ENCODE measurements around the gene FOXK2. TPM values are rescaled to one million over a fixed set of nuclear protein-coding genes. Genes with fewer than 3 reads are reported as not detected.

Gene FOXK2
- total and polyA plus RNA-seq, 2 of the 8 experiments (the other 6 are each of a cell fraction or from before 2014, with no cell fraction given), result 34.7 to 64.9 TPM

DNA sequence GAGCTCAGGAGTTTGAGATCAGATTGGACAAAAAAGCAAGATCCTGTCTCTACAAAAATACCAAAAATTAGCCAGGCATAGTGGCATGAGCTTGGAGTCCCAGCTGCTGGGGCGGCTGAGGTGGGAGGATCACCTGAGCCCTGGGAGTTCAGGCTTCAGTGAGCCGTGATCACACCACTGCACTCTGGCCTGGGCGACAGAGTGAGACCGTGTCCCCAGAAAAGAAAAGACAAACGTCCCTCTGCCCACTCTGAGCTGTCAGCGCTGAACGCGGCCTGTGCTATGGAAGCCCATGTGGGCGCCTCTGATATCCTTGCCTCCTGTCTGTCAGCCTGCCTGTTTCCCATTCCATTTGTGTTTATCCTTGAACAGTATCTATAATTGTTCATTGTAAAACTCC is 50.7 kb downstream of the FOXK2 start:
- DNase-seq (ENCODE audit: low read depth in 1 of 2, low spot score in 2 of 2) (no peak), FAIRE-seq (no peak)
- no peak overlapping the region for H2AFZ ChIP-seq (ENCODE audit: low read length)
- H4K8ac ChIP-seq (ENCODE audit: extremely low read depth, insufficient read depth, low read length), result no peak overlapping the region
- H3K79me2 ChIP-seq (ENCODE audit: control insufficient read depth in 1 of 2, insufficient read depth in 2 of 2, low read length in 2 of 2), result peaks cover 0 to 38% of the 10 kb centered on the region in 2 experiments; a peak in 2 of 4 replicates
- no peak overlapping the region for H2AK5ac ChIP-seq (ENCODE audit: low read depth, low read length)
- no peaks in the 10 kb centered on the region for H3K27me3 ChIP-seq (replicated peaks in 1 of 4; ENCODE audit: control insufficient read depth in 3 of 4, extremely low read depth in 1 of 4, insufficient read depth in 3 of 4, low read length in 3 of 4)
- H4K91ac ChIP-seq (replicated peaks; ENCODE audit: insufficient read length, low read length), result no peak overlapping the region
- peaks cover 0 to 7% (median 3%) of the 10 kb centered on the region in 4 experiments; a peak in 6 of 7 replicates for H3K4me1 ChIP-seq (replicated peaks in 1 of 4; ENCODE audit: control insufficient read depth in 3 of 4, insufficient read depth in 4 of 4, low read length in 3 of 4)
- H3K4me3 ChIP-seq (ENCODE audit: extremely low read depth in 1 of 4, insufficient read depth in 2 of 4, low read depth in 3 of 4, low read length in 4 of 4), result no peak overlapping the region
- H3K27ac ChIP-seq (ENCODE audit: low read depth, low read length), result no peak overlapping the region
- no peak overlapping the region for H3K4me2 ChIP-seq (ENCODE audit: insufficient read depth in 1 of 2, low read depth in 2 of 2, low read length in 2 of 2)
- H3K18ac ChIP-seq (ENCODE audit: extremely low read depth, low read length), result no peak overlapping the region
- WGBS, 2 experiments (ENCODE audit: extremely low coverage in 1 of 2, insufficient coverage in 1 of 2, insufficient read length in 1 of 2, insufficient replicate concordance in 2 of 2, low coverage in 1 of 2, low lambda C conversion rate in 2 of 2, missing lambda C conversion rate in 1 of 2), result 94% methylated on average over 8 of the region's 9 CpGs; no CpG with 5 or more reads in 1 of the 2 experiments
- no peak for TF ChIP-seq HDAC2 (IDR thresholded peaks at IDR 0.05; ENCODE audit: borderline replicate concordance in 1 of 2, low read depth in 2 of 2, low read length in 2 of 2)
- TF ChIP-seq BCL11A (IDR thresholded peaks at IDR 0.05; ENCODE audit: low read depth in 2 of 2, low read length in 2 of 2), result no peak
- TF ChIP-seq PHF8 (conservative IDR thresholded peaks at IDR 0.05; ENCODE audit: low read depth, low read length), result no peak
- no peak for TF ChIP-seq RNF2 (IDR thresholded peaks at IDR 0.05; ENCODE audit: borderline replicate concordance, low read depth, low read length, missing control alignments, poor library complexity, severe bottlenecking)
- no peak for TF ChIP-seq RFX5 (IDR thresholded peaks at IDR 0.05; ENCODE audit: borderline replicate concordance, low read depth, low read length)
- TF ChIP-seq NANOG (IDR thresholded peaks at IDR 0.05; ENCODE audit: insufficient read depth, low read depth, low read length, poor library complexity, severe bottlenecking), result no peak
- no peak for TF ChIP-seq CTBP2 (IDR thresholded peaks at IDR 0.05; ENCODE audit: borderline replicate concordance, insufficient read depth, insufficient read length, low read length)
- TF ChIP-seq TAF7 (optimal IDR thresholded peaks at IDR 0.05; ENCODE audit: borderline replicate concordance, low read depth, low read length), result no peak
- no peak for TF ChIP-seq TBP (IDR thresholded peaks at IDR 0.05; ENCODE audit: low read depth, low read length)
- TF ChIP-seq YY1 (IDR thresholded peaks at IDR 0.05; ENCODE audit: low read depth, low read length), result no peak
- TF ChIP-seq POLR2A (IDR thresholded peaks at IDR 0.05; ENCODE audit: control extremely low read depth in 1 of 2, low read depth in 2 of 2, low read length in 2 of 2), result no peak
- TF ChIP-seq MAX (IDR thresholded peaks at IDR 0.05), result no peak
- H3K14ac ChIP-seq (ENCODE audit: insufficient read length), result no peak overlapping the region
- H2BK15ac ChIP-seq (ENCODE audit: low read length), result no peak overlapping the region
- no peak overlapping the region for H3K56ac ChIP-seq (replicated peaks; ENCODE audit: insufficient read length, low read depth, low read length)
- no peak overlapping the region for H3K4ac ChIP-seq (replicated peaks; ENCODE audit: insufficient read length, low read depth, low read length)
- H3K9ac ChIP-seq (replicated peaks in 1 of 4; ENCODE audit: extremely low read depth in 1 of 4, low read depth in 3 of 4, low read length in 3 of 4), result no peak overlapping the region
- no peak overlapping the region for H2BK12ac ChIP-seq (ENCODE audit: low read depth, low read length)
- H3K23me2 ChIP-seq (ENCODE audit: low read depth, low read length), result no peaks in the 10 kb centered on the region; the same call in 1 of the 2 replicates
- H4K5ac ChIP-seq (ENCODE audit: insufficient read length, low read depth, low read length), result no peak overlapping the region
- CTCF ChIA-PET (ENCODE audit: partially characterized antibody), result interaction anchor here (1.2 to 5.2 kb wide), 2 partner anchors 16 to 31 kb away, joined by 4 to 26 read pairs; no protein-coding TSS in a partner anchor
- no peak overlapping the region for H3K23ac ChIP-seq (ENCODE audit: insufficient read length)
- no peak overlapping the region for H2BK120ac ChIP-seq (replicated peaks; ENCODE audit: low read depth, low read length)
- no peak overlapping the region for H2BK5ac ChIP-seq (ENCODE audit: low read depth, low read length)
- POLR2A ChIA-PET (ENCODE audit: partially characterized antibody), result no interaction called here
- H3K79me1 ChIP-seq (ENCODE audit: low read depth, low read length), result peaks cover 19% of the 10 kb centered on the region
- no peaks in the 10 kb centered on the region for H3K9me3 ChIP-seq (ENCODE audit: insufficient read depth in 2 of 2, low read depth in 1 of 2, low read length in 1 of 2)
- peaks cover 7 to 68% (median 35%) of the 10 kb centered on the region in 4 experiments; a peak in 7 of 8 replicates for H3K36me3 ChIP-seq (ENCODE audit: control insufficient read depth in 2 of 4, insufficient read depth in 4 of 4, low read length in 3 of 4)
- H2BK20ac ChIP-seq (ENCODE audit: low read length), result no peak overlapping the region
- H4K20me1 ChIP-seq (replicated peaks in 1 of 2; ENCODE audit: control insufficient read depth in 1 of 2, insufficient read depth in 2 of 2, low read length in 2 of 2), result peaks cover 13 to 31% of the 10 kb centered on the region in 2 experiments
